Heart left ventricle (tissue), 16 donors: ENCODE data around the gene CRMP1. TPM values are rescaled to one million over a fixed set of nuclear protein-coding genes. Genes with fewer than 3 reads are reported as not detected.

Experiments used
- ATAC-seq, 4 donors: fragments of 200-7000 bp; cut with Tn5 transposase; one replicate each; pipeline ENCODE4 v1.9.1; 2020 to 2022; ENCODE audit warnings: moderate library complexity in 4 of 4, mild to moderate bottlenecking in 3 of 4, moderate number of reproducible peaks in 1 of 4
- DNase-seq, 5 donors: peaks; one replicate each; pipeline ENCODE4 v3.0.0-alpha.2; 2020
- H3K27ac ChIP-seq, 12 donors: fragments of 200-600 bp; sonication (generic) in 4 of 12; one replicate each; pipeline versions ENCODE4 v1.5.0 to v1.8.0; 2016 to 2022; ENCODE audit warnings: mild to moderate bottlenecking in 2 of 12
- H3K27me3 ChIP-seq, 9 donors: fragments of 200-600 bp; sonication (generic) in 2 of 9; one replicate each; pipeline versions ENCODE4 v1.5.1 to v1.8.0; 2016 to 2022; ENCODE audit warnings: mild to moderate bottlenecking in 3 of 9
- H3K36me3 ChIP-seq, 9 donors: fragments of 200-600 bp; sonication (generic) in 2 of 9; one replicate each; pipeline versions ENCODE4 v1.5.0 to v1.8.0; 2018 to 2022; ENCODE audit warnings: mild to moderate bottlenecking in 2 of 9
- H3K4me1 ChIP-seq, 12 donors: fragments of 200-600 bp; sonication (generic) in 4 of 12; one replicate each; pipeline versions ENCODE4 v1.5.0 to v1.8.0; 2016 to 2022; ENCODE audit warnings: mild to moderate bottlenecking in 3 of 12
- H3K4me3 ChIP-seq, 12 donors: fragments of 200-600 bp; sonication (generic) in 4 of 12; one replicate each; pipeline versions ENCODE4 v1.5.0 to v1.8.0; 2017 to 2022; ENCODE audit warnings: mild to moderate bottlenecking in 9 of 12, moderate library complexity in 4 of 12
- H3K9me3 ChIP-seq, 12 donors: fragments of 200-600 bp; sonication (generic) in 4 of 12; one replicate each; pipeline versions ENCODE4 v1.5.0 to v1.8.0; 2016 to 2022; ENCODE audit warnings: mild to moderate bottlenecking in 1 of 12
- POLR2A ChIP-seq, 2 donors: fragments of 450-650 bp; IDR thresholded peaks; one replicate each; pipeline ENCODE4 v1.6.1; 2017; ENCODE audit warnings: antibody characterized with exemption in 2 of 2, mild to moderate bottlenecking in 2 of 2, moderate library complexity in 2 of 2
- whole genome bisulfite sequencing, 4 donors: extraction: QIAGEN DNeasy Blood & Tissue Kit in 2 of 4; methylation state at CpG; one replicate each; pipeline versions ENCODE4 v1.1.5 to v1.1.7; 2013 to 2018; 5-methylcytosine and 5-hydroxymethylcytosine counted together
- intact Hi-C, 10 donors: fragments of 100-400 bp; cut with DNase I; formaldehyde crosslinking; loops; one replicate each; pipeline versions ENCODE4 v1.11.1 to v1.14.2; 2022
- polyA plus RNA-seq, 2 donors: library from polyadenylated mRNA; stranded (reverse); fragments of 200-250 nt; gene quantifications; one replicate each; pipeline ENCODE4 v1.2.3, GENCODE V29; 2013
- total RNA-seq, 9 donors: library from RNA; depleted of rRNA in 2 of 9; stranded (reverse); fragments of >200 nt in 2 of 9; fragmentation: NEBNext Ultra II Directional in 3 of 9; extraction: Animal tissue kit (Norgen Biotek cat#: 25700) in 3 of 9; gene quantifications; one replicate each; pipeline versions ENCODE4 v1.1.0 to v1.2.4, GENCODE V29; 2016 to 2023
- TF ChIP-seq, protein P1 (sequence below), 12 donors: fragments of 200-600 bp; sonication (generic) in 4 of 12; IDR thresholded peaks; one replicate each; pipeline versions ENCODE4 v1.5.0 to v1.8.0; 2018 to 2022; ENCODE audit warnings: antibody characterized with exemption in 12 of 12, mild to moderate bottlenecking in 5 of 12
- donor health status: ischemic (EF 13 %, LVEDD 7.1; RV severe dilation, severe dysfunction).
- donor health status: healthy with polysubstance abuse.
- donor health status: DM: no; HTN: yes; CAD: no.
- donor health status: DM: no; HTN: no; CAD: no.
- donor health status: ischemic (EF 25% LVEDD 6.9; RV normal size, moderate dysfunction).
- donor health status: ischemic (EF 25% LVEDD 5.7; RV mildly dilated, moderate dysfunction).
- donor health status: healthy.
- donor health status: DM: yes; HTN: yes; CAD: no.
- donor health status: ischemic (EF 35%, LVEDD 5.7; RV mildly dilated, moderate dysfunction).
- donor health status: nonischemic (EF 11% LVEDD 7.7; RV severe dilation, severe dysfunction).
- donor health status: DM: yes; HTN: yes; CAD: no.
- donor health status: PGD.
- donor health status: ischemic (EF 29% LVEDD 5.4; RV normal size, mild dysfunction).
- donor health status: nonischemic (EF 23%, LVEDD 6.1; RV moderate dilation, normal function).

The CRMP1 gene
- total and polyA plus RNA-seq, 11 donors, result 0.34 to 2.4 (median 0.93) TPM

DNA sequence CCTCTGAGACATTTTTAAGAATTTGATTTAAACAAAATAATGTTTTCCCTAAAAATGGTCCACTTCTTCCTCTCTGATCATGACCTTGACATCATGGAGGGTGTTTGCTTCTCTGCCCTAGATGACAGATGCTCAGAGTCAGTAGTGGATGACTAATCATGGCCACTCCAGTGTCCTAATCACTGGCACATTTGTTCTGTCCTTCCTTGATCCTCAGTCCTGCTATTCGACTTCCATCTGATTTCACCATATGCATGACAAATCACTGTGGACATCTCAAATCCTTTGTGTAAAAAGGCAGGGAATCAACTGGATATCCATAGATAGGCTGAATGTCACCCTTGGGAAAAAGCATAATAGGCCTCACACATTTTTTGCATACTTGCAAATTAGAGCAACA is 9.0 kb downstream of the CRMP1 start:
- Histone ChIP-seq H3K9me3 (no peaks in the 10 kb centered on the region), H3K27me3 (peaks cover 10 to 30% (median 27%) of the 10 kb centered on the region in 9 donors), H3K27ac (no peak overlapping the region), H3K4me3 (no peak overlapping the region), H3K36me3 (no peaks in the 10 kb centered on the region), H3K4me1 (peaks cover 0 to 19% (median 10%) of the 10 kb centered on the region in 12 donors)
- no peak for TF ChIP-seq POLR2A (IDR thresholded peaks at IDR 0.05)
- TF ChIP-seq, protein P1, sequence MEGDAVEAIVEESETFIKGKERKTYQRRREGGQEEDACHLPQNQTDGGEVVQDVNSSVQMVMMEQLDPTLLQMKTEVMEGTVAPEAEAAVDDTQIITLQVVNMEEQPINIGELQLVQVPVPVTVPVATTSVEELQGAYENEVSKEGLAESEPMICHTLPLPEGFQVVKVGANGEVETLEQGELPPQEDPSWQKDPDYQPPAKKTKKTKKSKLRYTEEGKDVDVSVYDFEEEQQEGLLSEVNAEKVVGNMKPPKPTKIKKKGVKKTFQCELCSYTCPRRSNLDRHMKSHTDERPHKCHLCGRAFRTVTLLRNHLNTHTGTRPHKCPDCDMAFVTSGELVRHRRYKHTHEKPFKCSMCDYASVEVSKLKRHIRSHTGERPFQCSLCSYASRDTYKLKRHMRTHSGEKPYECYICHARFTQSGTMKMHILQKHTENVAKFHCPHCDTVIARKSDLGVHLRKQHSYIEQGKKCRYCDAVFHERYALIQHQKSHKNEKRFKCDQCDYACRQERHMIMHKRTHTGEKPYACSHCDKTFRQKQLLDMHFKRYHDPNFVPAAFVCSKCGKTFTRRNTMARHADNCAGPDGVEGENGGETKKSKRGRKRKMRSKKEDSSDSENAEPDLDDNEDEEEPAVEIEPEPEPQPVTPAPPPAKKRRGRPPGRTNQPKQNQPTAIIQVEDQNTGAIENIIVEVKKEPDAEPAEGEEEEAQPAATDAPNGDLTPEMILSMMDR (IDR thresholded peaks at IDR 0.05), result no peak
- no peak for DNase-seq
- intact Hi-C loops, result no loop called here
- ATAC-seq, result no peak
- 39 to 69% (median 59%) methylated on average over 1 of the region's 1 CpG for WGBS, 4 donors

DNA sequence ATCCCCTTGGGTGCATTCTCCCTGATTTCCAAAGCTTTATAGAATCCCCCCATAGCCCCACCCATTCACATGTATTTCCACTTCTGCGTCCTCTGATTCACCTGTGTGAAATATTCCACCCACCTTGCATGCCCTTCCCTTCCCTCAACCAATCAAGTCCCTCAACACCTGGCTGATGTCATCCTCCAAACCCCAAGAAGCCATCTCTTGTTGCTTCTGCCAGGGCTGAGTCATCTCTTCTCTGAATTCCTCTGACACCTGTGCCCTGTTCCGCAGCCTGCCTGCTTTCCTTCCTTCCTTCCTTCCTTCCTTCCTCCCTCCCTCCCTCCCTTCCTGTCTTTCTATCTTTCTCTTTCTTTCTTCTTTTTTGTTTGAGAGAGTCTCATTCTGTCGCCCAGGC is 9.9 kb downstream of the CRMP1 start:
- Histone ChIP-seq H3K27ac (no peak overlapping the region), H3K27me3 (peaks cover 5 to 26% (median 20%) of the 10 kb centered on the region in 9 donors), H3K4me3 (no peak overlapping the region), H3K9me3 (no peaks in the 10 kb centered on the region), H3K36me3 (no peaks in the 10 kb centered on the region), H3K4me1 (peaks cover 0 to 9% (median 7%) of the 10 kb centered on the region in 12 donors)
- TF ChIP-seq, protein P1 (IDR thresholded peaks at IDR 0.05), result no peak
- no peak for TF ChIP-seq POLR2A (IDR thresholded peaks at IDR 0.05)
- WGBS, 4 donors, result 79 to 82% (median 80%) methylated on average over 3 of the region's 3 CpGs
- intact Hi-C loops, result no loop called here
- no peak for DNase-seq
- ATAC-seq, result no peak

DNA sequence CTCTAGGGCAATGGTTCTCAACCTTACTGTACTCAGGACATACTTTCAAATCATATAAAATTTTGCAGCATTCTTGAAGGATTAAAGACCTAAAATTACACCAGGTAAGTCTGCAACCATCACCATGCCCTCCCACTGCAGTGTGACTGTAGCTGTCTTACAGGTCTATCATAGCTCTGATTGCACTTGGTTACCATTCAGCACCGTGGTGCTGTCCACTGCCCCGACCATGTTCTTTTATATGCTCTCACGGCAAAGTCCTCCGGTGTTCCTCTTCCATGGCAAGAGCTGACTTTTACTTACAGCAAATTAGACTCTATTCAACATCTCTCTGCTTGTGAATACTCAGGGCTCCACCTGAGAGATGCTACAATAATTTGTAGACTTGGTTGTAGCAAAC is 11.5 kb downstream of the CRMP1 start:
- TF ChIP-seq POLR2A (IDR thresholded peaks at IDR 0.05), result no peak
- TF ChIP-seq, protein P1 (IDR thresholded peaks at IDR 0.05), result no peak
- 24 to 46% (median 33%) methylated on average over 4 of the region's 4 CpGs for WGBS, 4 donors
- H3K27me3 ChIP-seq, result peaks cover 0 to 15% (median 7%) of the 10 kb centered on the region in 9 donors
- intact Hi-C loops, result no loop called here
- ATAC-seq (no peak), DNase-seq (no peak)
- H3K4me1 ChIP-seq, result no peaks in the 10 kb centered on the region
- H3K27ac ChIP-seq, result no peak overlapping the region
- no peaks in the 10 kb centered on the region for H3K9me3 ChIP-seq
- no peak overlapping the region for H3K4me3 ChIP-seq
- no peaks in the 10 kb centered on the region for H3K36me3 ChIP-seq

DNA sequence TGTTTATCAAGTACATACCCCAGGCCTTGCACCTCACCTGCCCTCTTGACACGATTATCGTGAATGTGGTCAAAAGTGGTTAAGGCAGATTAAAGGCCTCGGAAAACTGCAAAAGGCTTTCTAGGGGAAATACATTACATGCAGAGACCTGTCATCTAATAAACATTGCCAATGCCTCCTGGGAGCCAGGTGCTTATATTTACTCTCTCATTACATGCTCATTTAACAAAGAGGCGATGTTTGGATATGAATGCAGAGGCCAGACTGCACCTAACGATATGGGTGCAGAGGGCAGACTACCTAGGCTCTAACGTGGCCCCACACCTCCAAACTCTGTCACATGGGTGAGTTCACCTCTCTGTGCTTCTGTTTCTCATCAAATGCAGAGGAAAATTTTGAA is 14.5 kb downstream of the CRMP1 start:
- 83 to 87% (median 85%) methylated on average over 6 of the region's 6 CpGs for WGBS, 4 donors
- Histone ChIP-seq H3K9me3 (no peaks in the 10 kb centered on the region), H3K27ac (no peak overlapping the region), H3K36me3 (no peaks in the 10 kb centered on the region), H3K4me1 (no peaks in the 10 kb centered on the region), H3K4me3 (no peak overlapping the region), H3K27me3 (peaks cover 0 to 15% (median 3%) of the 10 kb centered on the region in 9 donors)
- DNase-seq (no peak), ATAC-seq (no peak)
- intact Hi-C loops, result no loop called here
- no peak for TF ChIP-seq POLR2A (IDR thresholded peaks at IDR 0.05)
- TF ChIP-seq, protein P1 (IDR thresholded peaks at IDR 0.05), result no peak
